ENCODE data around the gene HS6ST1.

- TF ChIP-seq EZH2 (IDR thresholded peaks at IDR 0.05; ENCODE audit: borderline replicate concordance, insufficient read depth, low read depth, low read length, poor library complexity, severe bottlenecking), result no peak
- TF ChIP-seq CTCF (IDR thresholded peaks at IDR 0.05), result no peak
These were observed 4.1 kb downstream of the HS6ST1 start for GRCh38 chr2:128314348-128315121.

All from B cell (primary cell).